ENCODE measurements around the gene MAGEA9B. TPM values are rescaled to one million over a fixed set of nuclear protein-coding genes. Genes with fewer than 3 reads are reported as not detected.
"Not testable (repeated sequence)": the region's sequence is repeated elsewhere in the genome, so short reads cannot be mapped to it uniquely, and the experiment has no call there.

The MAGEA9B gene
- total RNA-seq, 1 experiment from 2014 or later = not detected

GRCh38 chrX:149605248-149605885 is 18.1 kb upstream of the MAGEA9B start:
- not testable (repeated sequence) for H3K36me3 ChIP-seq (replicated peaks; ENCODE audit: control insufficient read depth, insufficient read depth, low read length); H3K4me3 ChIP-seq (ENCODE audit: insufficient read depth, low read depth, low read length); DNase-seq; H3K27me3 ChIP-seq (ENCODE audit: control insufficient read depth, insufficient read depth, low read length)

GRCh38 chrX:149598603-149599002 is 11.3 kb upstream of the MAGEA9B start:
- not testable (repeated sequence) for H3K36me3 ChIP-seq (replicated peaks; ENCODE audit: control insufficient read depth, insufficient read depth, low read length); H3K4me3 ChIP-seq (ENCODE audit: insufficient read depth, low read depth, low read length); DNase-seq; H3K27me3 ChIP-seq (ENCODE audit: control insufficient read depth, insufficient read depth, low read length)

- H3K36me3 ChIP-seq (replicated peaks; ENCODE audit: control insufficient read depth, insufficient read depth, low read length); DNase-seq; H3K4me3 ChIP-seq (ENCODE audit: insufficient read depth, low read depth, low read length); H3K27me3 ChIP-seq (ENCODE audit: control insufficient read depth, insufficient read depth, low read length): not testable (repeated sequence)
Measured at GRCh38 chrX:149595943-149596342, 8.7 kb upstream of the MAGEA9B start.

GRCh38 chrX:149595214-149595613 is 8.0 kb upstream of the MAGEA9B start, which contains the start of gene HSFX2:
TSS of gene HSFX2 (minus strand) at chrX:149595314. CDS start at chrX:149594700, 614 bp downstream.
- not testable (repeated sequence) for H3K36me3 ChIP-seq (replicated peaks; ENCODE audit: control insufficient read depth, insufficient read depth, low read length); H3K4me3 ChIP-seq (ENCODE audit: insufficient read depth, low read depth, low read length); DNase-seq; H3K27me3 ChIP-seq (ENCODE audit: control insufficient read depth, insufficient read depth, low read length)

- not testable (repeated sequence) for H3K27me3 ChIP-seq (ENCODE audit: control insufficient read depth, insufficient read depth, low read length); DNase-seq; H3K4me3 ChIP-seq (ENCODE audit: insufficient read depth, low read depth, low read length); H3K36me3 ChIP-seq (replicated peaks; ENCODE audit: control insufficient read depth, insufficient read depth, low read length)
Measured at GRCh38 chrX:149590993-149591392, 3.7 kb upstream of the MAGEA9B start.

- not testable (repeated sequence) for DNase-seq; H3K36me3 ChIP-seq (replicated peaks; ENCODE audit: control insufficient read depth, insufficient read depth, low read length); H3K4me3 ChIP-seq (ENCODE audit: insufficient read depth, low read depth, low read length); H3K27me3 ChIP-seq (ENCODE audit: control insufficient read depth, insufficient read depth, low read length)
Measured at GRCh38 chrX:149585631-149586030, 1.6 kb downstream of the MAGEA9B start.

- not testable (repeated sequence) for DNase-seq; H3K4me3 ChIP-seq (ENCODE audit: insufficient read depth, low read depth, low read length); H3K36me3 ChIP-seq (replicated peaks; ENCODE audit: control insufficient read depth, insufficient read depth, low read length); H3K27me3 ChIP-seq (ENCODE audit: control insufficient read depth, insufficient read depth, low read length)
Measured at GRCh38 chrX:149573456-149573855, 13.8 kb downstream of the MAGEA9B start.

- H3K4me3 ChIP-seq (ENCODE audit: insufficient read depth, low read depth, low read length) = no peak overlapping the region
- no peaks in the 10 kb centered on the region for H3K36me3 ChIP-seq (replicated peaks; ENCODE audit: control insufficient read depth, insufficient read depth, low read length)
- no peaks in the 10 kb centered on the region for H3K27me3 ChIP-seq (ENCODE audit: control insufficient read depth, insufficient read depth, low read length)
- DNase-seq = no peak
Measured at GRCh38 chrX:149572743-149573142, 14.5 kb downstream of the MAGEA9B start.

- Histone ChIP-seq H3K27me3 (ENCODE audit: control insufficient read depth, insufficient read depth, low read length) (no peaks in the 10 kb centered on the region), H3K4me3 (ENCODE audit: insufficient read depth, low read depth, low read length) (no peak overlapping the region), H3K36me3 (replicated peaks; ENCODE audit: control insufficient read depth, insufficient read depth, low read length) (no peaks in the 10 kb centered on the region)
- no peak for DNase-seq
Measured at GRCh38 chrX:149571770-149572169, 15.5 kb downstream of the MAGEA9B start.

GRCh38 chrX:149570668-149571067 is 16.6 kb downstream of the MAGEA9B start:
- DNase-seq = no peak
- H3K36me3 ChIP-seq (replicated peaks; ENCODE audit: control insufficient read depth, insufficient read depth, low read length) = no peaks in the 10 kb centered on the region
- H3K27me3 ChIP-seq (ENCODE audit: control insufficient read depth, insufficient read depth, low read length) = no peaks in the 10 kb centered on the region
- H3K4me3 ChIP-seq (ENCODE audit: insufficient read depth, low read depth, low read length) = no peak overlapping the region

- DNase-seq = no peak
- Histone ChIP-seq H3K27me3 (ENCODE audit: control insufficient read depth, insufficient read depth, low read length) (no peaks in the 10 kb centered on the region), H3K4me3 (ENCODE audit: insufficient read depth, low read depth, low read length) (no peak overlapping the region), H3K36me3 (replicated peaks; ENCODE audit: control insufficient read depth, insufficient read depth, low read length) (no peaks in the 10 kb centered on the region)
Measured at GRCh38 chrX:149569770-149570169, 17.5 kb downstream of the MAGEA9B start.

- no peaks in the 10 kb centered on the region for H3K36me3 ChIP-seq (replicated peaks; ENCODE audit: control insufficient read depth, insufficient read depth, low read length)
- H3K4me3 ChIP-seq (ENCODE audit: insufficient read depth, low read depth, low read length) = no peak overlapping the region
- DNase-seq = no peak
- no peaks in the 10 kb centered on the region for H3K27me3 ChIP-seq (ENCODE audit: control insufficient read depth, insufficient read depth, low read length)
Measured at GRCh38 chrX:149568701-149569296, 18.5 kb downstream of the MAGEA9B start.

GRCh38 chrX:149567621-149568417 is 19.4 kb downstream of the MAGEA9B start:
- Histone ChIP-seq H3K4me3 (ENCODE audit: insufficient read depth, low read depth, low read length) (no peak overlapping the region), H3K36me3 (replicated peaks; ENCODE audit: control insufficient read depth, insufficient read depth, low read length) (no peaks in the 10 kb centered on the region), H3K27me3 (ENCODE audit: control insufficient read depth, insufficient read depth, low read length) (no peaks in the 10 kb centered on the region)
- DNase-seq = no peak

- Histone ChIP-seq H3K27me3 (ENCODE audit: control insufficient read depth, insufficient read depth, low read length) (no peaks in the 10 kb centered on the region), H3K36me3 (replicated peaks; ENCODE audit: control insufficient read depth, insufficient read depth, low read length) (no peaks in the 10 kb centered on the region), H3K4me3 (ENCODE audit: insufficient read depth, low read depth, low read length) (no peak overlapping the region)
- DNase-seq = no peak
Measured at GRCh38 chrX:149563359-149563758, 23.9 kb downstream of the MAGEA9B start.

- H3K27me3 ChIP-seq (ENCODE audit: control insufficient read depth, insufficient read depth, low read length); H3K4me3 ChIP-seq (ENCODE audit: insufficient read depth, low read depth, low read length); DNase-seq; H3K36me3 ChIP-seq (replicated peaks; ENCODE audit: control insufficient read depth, insufficient read depth, low read length): not testable (repeated sequence)
Measured at GRCh38 chrX:149555251-149555650, 32.0 kb downstream of the MAGEA9B start.

All from H7 (cell line).